Immature natural killer cell (primary cell): Measurements from ENCODE around the gene CATSPERZ. TPM values are rescaled to one million over a fixed set of nuclear protein-coding genes. Genes with fewer than 3 reads are reported as not detected.

Source experiments
- DNase-seq, 3 donors: peaks; one replicate each; pipeline ENCODE4 v3.0.0; 2022; ENCODE audit warnings: mixed read lengths in 1 of 3
- H3K27ac Mint-ChIP-seq, 6 donors: one replicate each; pipeline ENCODE4 v1.8.0; 2020; ENCODE audit warnings: mixed read lengths in 6 of 6, mild to moderate bottlenecking in 5 of 6, inconsistent platforms in 4 of 6, moderate library complexity in 3 of 6
- H3K27me3 Mint-ChIP-seq, 3 donors: one replicate each; pipeline ENCODE4 v1.8.0; 2020 to 2021; ENCODE audit warnings: low read depth in 3 of 3, mild to moderate bottlenecking in 3 of 3, mixed read lengths in 3 of 3, moderate library complexity in 3 of 3, inconsistent platforms in 1 of 3
- H3K36me3 Mint-ChIP-seq, 3 donors: one replicate each; pipeline ENCODE4 v1.8.0; 2020; ENCODE audit warnings: mixed read lengths in 3 of 3, inconsistent platforms in 2 of 3, mild to moderate bottlenecking in 2 of 3
- H3K4me1 Mint-ChIP-seq, 2 donors: one replicate each; pipeline ENCODE4 v1.8.0; 2020; ENCODE audit warnings: inconsistent platforms in 2 of 2, mild to moderate bottlenecking in 2 of 2, mixed read lengths in 2 of 2, moderate library complexity in 1 of 2
- H3K4me3 Mint-ChIP-seq, 5 donors: one replicate each; pipeline ENCODE4 v1.8.0; 2020; ENCODE audit warnings: mild to moderate bottlenecking in 5 of 5, mixed read lengths in 5 of 5, inconsistent platforms in 3 of 5, moderate library complexity in 3 of 5
- H3K9me3 Mint-ChIP-seq, 6 donors: one replicate each; pipeline ENCODE4 v1.8.0; 2020; ENCODE audit warnings: mild to moderate bottlenecking in 6 of 6, mixed read lengths in 6 of 6, inconsistent platforms in 4 of 6, moderate library complexity in 3 of 6
- polyA plus RNA-seq, 3 donors: library from polyadenylated mRNA; unstranded; fragments of 300-500 nt; fragmentation: Illumina TruSeq; gene quantifications; one replicate each; pipeline ENCODE4 v1.2.3, GENCODE V29; 2021

Gene CATSPERZ
- polyA plus RNA-seq, 3 donors from 2014 or later = not detected

DNA sequence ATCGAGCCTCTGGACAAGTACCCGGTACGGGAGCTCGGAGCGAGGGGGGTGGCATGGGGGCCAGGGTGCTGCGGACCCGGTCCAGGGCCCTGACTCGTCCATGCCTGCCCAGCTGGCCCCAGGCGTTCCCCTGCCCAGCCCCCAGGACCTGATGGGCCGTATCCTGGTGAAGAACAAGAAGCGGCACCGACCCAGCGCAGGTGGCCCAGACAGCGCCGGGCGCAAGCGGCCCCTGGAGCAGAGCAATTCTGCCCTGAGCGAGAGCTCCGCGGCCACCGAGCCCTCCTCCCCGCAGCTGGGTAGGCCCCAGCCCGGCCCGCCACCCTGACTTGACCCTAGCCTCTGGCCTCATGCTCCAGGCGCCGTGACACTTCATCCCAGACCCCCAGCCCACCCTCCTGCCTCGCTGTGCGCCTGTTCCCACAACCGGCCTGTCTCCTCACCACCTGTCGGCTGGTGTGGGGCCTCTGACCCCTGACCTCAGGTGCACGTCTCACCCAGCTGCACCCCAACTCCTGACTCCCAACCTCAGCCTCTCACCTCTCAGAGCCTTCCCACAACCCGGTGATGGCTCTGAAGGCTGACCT lies 41.1 kb upstream of the CATSPERZ start:
- Mint-ChIP-seq H3K9me3 (no peaks in the 10 kb centered on the region), H3K4me1 (peaks cover 0 to 4% of the 10 kb centered on the region in 2 donors), H3K27me3 (peaks cover 0 to 5% (median 4%) of the 10 kb centered on the region in 3 donors), H3K36me3 (peaks cover 0 to 9% (median 4%) of the 10 kb centered on the region in 3 donors), H3K27ac (no peak overlapping the region), H3K4me3 (no peak overlapping the region)
- no peak for DNase-seq

DNA sequence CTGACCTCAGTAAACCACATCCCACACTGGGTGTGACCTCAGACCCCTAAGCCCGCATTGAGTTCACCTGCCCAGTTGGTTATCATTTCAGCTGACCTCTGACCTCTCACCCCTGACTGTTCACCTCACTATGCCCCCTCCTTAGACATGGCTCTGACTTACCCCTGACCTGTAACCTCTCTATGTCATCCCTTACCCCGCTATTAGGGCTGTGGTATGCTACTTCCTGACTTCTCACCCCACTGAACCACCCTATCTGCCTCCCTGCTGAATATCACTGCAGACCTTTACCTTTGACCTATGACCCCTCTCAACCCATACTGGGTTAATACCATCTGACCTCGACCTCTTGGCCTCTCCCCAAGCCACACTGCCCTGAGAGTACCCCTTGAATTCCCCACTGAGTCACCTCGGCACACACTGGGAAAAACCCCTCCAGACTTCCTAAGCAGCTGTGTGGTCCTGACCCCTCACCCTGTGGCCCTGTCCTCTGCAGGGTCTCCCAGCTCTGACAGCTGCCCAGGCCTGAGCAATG lies 40.6 kb upstream of the CATSPERZ start:
- peaks cover 0 to 4% of the 10 kb centered on the region in 2 donors for H3K4me1 Mint-ChIP-seq
- no peak overlapping the region for H3K27ac Mint-ChIP-seq
- DNase-seq = no peak
- H3K4me3 Mint-ChIP-seq = no peak overlapping the region
- H3K27me3 Mint-ChIP-seq = peaks cover 0 to 5% (median 4%) of the 10 kb centered on the region in 3 donors
- H3K36me3 Mint-ChIP-seq = peaks cover 0 to 9% (median 4%) of the 10 kb centered on the region in 3 donors
- no peaks in the 10 kb centered on the region for H3K9me3 Mint-ChIP-seq

DNA sequence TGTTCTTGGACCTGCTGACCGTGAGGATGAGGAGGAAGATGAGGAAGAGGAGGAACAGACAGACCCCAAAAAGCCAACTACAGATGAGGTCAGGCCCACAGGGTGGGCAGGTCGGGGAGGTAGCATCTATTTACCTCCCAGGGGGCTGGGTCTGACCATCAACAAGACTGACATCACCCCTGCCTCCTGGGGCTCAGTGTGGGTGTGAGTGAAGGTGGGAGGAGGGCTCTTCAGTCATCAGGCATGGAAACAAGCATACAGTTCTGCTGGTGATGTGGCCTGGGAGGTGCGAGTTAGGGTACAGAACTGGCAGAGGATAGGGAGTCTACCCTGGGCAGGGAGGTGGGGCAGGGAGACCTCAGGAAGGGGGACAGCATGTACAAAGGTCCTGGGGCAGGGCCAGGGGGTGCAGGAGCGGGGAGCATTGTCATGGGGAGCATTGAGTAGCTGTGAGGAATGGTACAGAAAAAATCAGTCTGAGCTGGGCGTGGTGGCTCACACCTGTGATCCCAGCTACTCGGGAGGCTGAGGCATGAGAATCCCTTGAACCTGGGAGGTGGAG lies 39.9 kb upstream of the CATSPERZ start:
- no peaks in the 10 kb centered on the region for H3K9me3 Mint-ChIP-seq
- H3K36me3 Mint-ChIP-seq = peaks cover 0 to 9% (median 4%) of the 10 kb centered on the region in 3 donors
- peak overlapping the region in 2 of 6 donors; percentile 24 to 29 for H3K27ac Mint-ChIP-seq
- H3K4me1 Mint-ChIP-seq = peaks cover 0 to 4% of the 10 kb centered on the region in 2 donors
- H3K4me3 Mint-ChIP-seq = no peak overlapping the region
- DNase-seq = no peak
- peaks cover 0 to 5% (median 4%) of the 10 kb centered on the region in 3 donors for H3K27me3 Mint-ChIP-seq

DNA sequence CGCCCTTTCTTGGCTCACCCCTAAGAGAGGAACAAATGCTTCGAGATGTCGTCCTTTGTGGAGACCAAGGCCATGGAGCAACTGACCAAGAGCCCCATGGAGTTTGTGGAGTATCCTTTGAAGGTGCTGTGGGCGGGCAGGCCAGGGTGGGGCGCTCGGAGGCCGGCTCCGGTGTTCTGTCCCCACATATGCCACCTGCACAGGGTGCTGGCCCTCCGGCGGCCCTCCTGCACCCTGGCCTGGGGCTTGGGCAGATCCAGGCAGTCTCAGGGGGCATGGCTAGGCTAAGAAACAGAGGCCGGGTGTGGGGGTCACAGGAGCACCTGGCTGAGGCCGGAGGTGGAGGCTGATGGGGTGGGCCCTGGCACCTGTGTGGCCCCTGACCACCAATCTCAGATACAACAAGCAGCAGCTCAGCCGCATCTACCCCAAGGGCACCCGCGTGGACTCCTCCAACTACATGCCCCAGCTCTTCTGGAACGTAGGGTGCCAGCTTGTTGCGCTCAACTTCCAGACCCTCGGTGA lies 38.5 kb upstream of the CATSPERZ start:
- Mint-ChIP-seq H3K9me3 (no peaks in the 10 kb centered on the region), H3K4me3 (no peak overlapping the region), H3K4me1 (peaks cover 0 to 4% of the 10 kb centered on the region in 2 donors), H3K36me3 (peaks cover 0 to 9% (median 4%) of the 10 kb centered on the region in 3 donors), H3K27me3 (peaks cover 0 to 5% (median 5%) of the 10 kb centered on the region in 3 donors), H3K27ac (no peak overlapping the region)
- no peak for DNase-seq

DNA sequence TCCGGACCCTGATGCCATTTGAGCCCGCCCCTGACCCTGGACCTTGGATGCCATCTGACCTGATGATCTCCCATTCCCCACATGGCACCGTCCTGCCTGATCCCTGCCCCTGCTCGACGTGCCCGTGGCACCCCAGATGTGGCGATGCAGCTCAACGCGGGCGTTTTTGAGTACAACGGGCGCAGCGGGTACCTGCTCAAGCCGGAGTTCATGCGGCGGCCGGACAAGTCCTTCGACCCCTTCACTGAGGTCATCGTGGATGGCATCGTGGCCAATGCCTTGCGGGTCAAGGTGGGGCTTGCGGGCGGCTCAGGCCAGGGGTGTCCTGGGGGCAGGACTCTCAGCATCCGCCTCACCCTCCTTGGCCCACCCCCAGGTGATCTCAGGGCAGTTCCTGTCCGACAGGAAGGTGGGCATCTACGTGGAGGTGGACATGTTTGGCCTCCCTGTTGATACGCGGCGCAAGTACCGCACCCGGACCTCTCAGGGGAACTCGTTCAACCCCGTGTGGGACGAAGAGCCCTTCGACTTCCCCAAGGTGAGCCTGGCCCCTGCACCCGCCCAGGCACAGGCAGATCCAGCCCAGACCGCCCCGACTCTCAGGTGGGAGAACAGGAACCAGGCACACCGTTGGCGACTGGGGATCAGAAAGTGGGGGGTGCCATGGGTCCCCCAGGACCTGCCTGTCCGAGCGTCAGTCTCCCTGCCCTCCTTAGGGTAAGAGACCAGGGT lies 37.7 kb upstream of the CATSPERZ start:
- Mint-ChIP-seq H3K4me1 (peaks cover under 1 to 4% of the 10 kb centered on the region in 2 donors), H3K9me3 (no peaks in the 10 kb centered on the region), H3K4me3 (no peak overlapping the region), H3K36me3 (peaks cover 0 to 9% (median 4%) of the 10 kb centered on the region in 3 donors), H3K27ac (peak overlapping the region in 1 of 6 donors; percentile 55), H3K27me3 (peaks cover 0 to 5% (median 5%) of the 10 kb centered on the region in 3 donors)
- DNase-seq = no peak

DNA sequence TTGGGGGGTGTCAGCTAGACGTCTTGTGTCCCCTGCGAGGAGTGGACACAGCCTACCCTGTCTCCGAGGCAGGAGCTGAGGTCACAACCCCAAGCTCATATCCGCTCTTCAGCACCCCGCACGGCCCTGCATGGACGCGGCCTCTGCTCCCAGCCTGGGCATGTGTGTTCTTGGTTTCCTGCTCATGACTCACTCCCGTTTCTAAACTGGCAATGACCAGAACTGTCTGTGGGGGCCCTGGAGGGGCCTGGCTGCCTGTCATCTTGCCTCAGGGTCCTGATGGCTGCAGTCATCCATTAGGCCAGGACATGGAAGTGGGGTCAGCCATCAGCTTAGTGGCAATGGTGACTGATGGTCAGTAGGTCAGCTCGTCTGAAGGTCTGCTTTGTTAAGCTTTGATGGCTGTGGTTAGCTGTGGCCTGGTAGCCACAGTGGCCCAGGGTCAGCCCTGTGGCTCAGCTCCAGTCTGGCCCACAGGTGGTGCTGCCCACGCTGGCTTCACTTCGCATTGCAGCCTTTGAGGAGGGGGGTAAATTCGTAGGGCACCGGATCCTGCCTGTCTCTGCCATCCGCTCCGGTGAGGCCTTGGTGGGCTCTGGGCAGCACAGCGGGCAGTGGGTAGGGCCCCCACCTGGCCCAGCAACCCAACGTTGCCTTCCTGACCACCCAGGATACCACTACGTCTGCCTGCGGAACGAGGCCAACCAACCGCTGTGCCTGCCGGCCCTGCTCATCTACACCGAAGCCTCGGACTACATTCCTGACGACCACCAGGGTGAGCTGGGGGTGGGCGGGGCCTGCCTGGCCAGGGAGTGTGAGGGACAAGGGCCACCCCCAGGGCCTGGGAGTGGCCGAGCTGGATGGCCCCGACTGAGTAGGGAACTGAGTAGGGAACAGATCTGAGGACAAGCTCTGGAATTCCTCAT lies 36.9 kb upstream of the CATSPERZ start:
- peaks cover 9 to 12% of the 10 kb centered on the region in 2 donors for H3K4me1 Mint-ChIP-seq
- H3K27ac Mint-ChIP-seq = no peak overlapping the region
- H3K9me3 Mint-ChIP-seq = no peaks in the 10 kb centered on the region
- H3K36me3 Mint-ChIP-seq = peaks cover 0 to 9% (median 4%) of the 10 kb centered on the region in 3 donors
- H3K4me3 Mint-ChIP-seq = no peak overlapping the region
- H3K27me3 Mint-ChIP-seq = peaks cover 0 to 7% (median 5%) of the 10 kb centered on the region in 3 donors
- DNase-seq = no peak

DNA sequence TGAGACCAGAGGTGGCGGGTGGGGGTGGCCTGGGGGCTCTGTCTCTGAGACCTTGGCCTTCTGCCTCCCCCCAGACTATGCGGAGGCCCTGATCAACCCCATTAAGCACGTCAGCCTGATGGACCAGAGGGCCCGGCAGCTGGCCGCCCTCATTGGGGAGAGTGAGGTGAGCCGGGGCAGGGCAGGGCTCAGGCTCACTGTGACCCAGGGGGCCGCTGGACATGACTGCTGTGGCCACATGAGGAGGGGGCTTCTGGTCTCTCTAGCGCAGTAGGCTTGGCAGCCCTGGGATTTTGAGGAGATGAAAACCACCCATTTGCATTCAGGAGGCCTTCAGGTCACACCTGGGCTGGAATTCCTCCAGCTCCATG lies 36.2 kb upstream of the CATSPERZ start:
- H3K4me3 Mint-ChIP-seq = no peak overlapping the region
- peaks cover 0 to 9% (median 4%) of the 10 kb centered on the region in 3 donors for H3K36me3 Mint-ChIP-seq
- no peak overlapping the region for H3K27ac Mint-ChIP-seq
- no peak for DNase-seq
- no peaks in the 10 kb centered on the region for H3K9me3 Mint-ChIP-seq
- peaks cover 0 to 10% (median 5%) of the 10 kb centered on the region in 3 donors for H3K27me3 Mint-ChIP-seq
- peaks cover 16 to 18% of the 10 kb centered on the region in 2 donors for H3K4me1 Mint-ChIP-seq

DNA sequence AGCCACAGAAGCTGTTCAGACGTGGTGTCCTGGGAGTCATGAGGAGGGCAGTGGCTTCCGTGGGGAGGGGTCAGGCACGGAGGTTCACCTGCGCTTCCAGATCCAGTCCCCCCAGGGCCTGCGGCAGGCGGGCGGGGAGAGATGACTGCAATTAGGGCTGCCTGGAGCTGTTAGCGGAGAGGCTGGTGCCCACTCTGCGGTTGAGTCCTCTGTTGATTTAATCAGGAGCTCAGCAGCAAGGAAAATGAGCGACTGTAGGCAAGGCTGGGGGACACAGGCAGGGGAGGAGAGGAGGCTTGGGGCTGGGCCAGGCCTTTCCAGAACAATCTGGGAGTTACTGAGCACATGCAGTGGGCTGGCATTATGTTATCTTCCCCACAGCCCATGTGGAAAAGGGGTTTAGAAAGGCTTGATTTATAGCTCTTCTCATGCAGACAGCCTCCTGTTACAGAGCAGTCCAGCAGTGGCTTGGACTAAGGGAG lies 35.7 kb upstream of the CATSPERZ start:
- no peak for DNase-seq
- Mint-ChIP-seq H3K27me3 (peaks cover 0 to 10% (median 2%) of the 10 kb centered on the region in 3 donors), H3K36me3 (peaks cover 0 to 7% (median 3%) of the 10 kb centered on the region in 3 donors), H3K4me3 (no peak overlapping the region), H3K27ac (peak overlapping the region in 1 of 6 donors; percentile 7), H3K9me3 (no peaks in the 10 kb centered on the region), H3K4me1 (peaks cover 19% of the 10 kb centered on the region in 2 donors)

DNA sequence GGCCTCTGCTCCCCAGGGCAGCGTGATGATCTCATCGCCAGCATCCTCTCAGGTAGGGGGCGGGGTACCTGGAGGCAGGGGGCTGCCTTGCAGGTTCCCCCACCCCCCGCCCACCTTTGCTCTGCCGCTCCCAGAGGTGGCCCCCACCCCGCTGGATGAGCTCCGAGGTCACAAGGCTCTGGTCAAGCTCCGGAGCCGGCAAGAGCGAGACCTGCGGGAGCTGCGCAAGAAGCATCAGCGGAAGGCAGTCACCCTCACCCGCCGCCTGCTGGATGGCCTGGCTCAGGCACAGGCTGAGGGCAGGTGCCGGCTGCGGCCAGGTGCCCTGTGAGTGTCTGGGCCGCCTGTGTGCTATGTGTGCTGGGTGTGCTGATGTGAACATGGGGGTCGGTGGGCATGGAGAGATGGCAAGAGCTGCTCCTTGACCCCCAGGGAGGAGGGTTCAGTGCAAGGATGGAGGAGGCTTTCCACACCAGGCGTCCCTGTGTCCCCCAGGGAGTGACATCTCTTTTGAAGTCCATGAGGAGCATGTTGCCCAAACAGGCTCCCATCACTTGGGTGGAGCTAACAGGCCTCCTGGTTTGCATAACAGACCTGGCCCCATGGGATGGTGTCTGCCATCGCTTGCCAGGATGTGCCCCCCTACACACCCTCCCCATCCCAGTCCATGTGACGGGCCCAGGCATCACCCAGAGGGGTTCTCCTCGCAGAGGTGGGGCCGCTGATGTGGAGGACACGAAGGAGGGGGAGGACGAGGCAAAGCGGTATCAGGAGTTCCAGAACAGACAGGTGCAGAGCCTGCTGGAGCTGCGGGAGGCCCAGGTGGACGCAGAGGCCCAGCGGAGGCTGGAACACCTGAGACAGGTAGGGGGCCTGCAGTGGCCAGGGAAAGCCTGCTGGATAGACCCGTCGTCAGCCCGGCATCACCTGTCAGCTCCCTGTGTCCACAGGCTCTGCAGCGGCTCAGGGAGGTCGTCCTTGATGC lies 34.7 kb upstream of the CATSPERZ start:
- Mint-ChIP-seq H3K4me1 (peaks cover 23 to 25% of the 10 kb centered on the region in 2 donors), H3K36me3 (peaks cover 0 to 3% (median 0%) of the 10 kb centered on the region in 3 donors), H3K4me3 (no peak overlapping the region), H3K9me3 (no peaks in the 10 kb centered on the region), H3K27me3 (peaks cover 10 to 19% (median 10%) of the 10 kb centered on the region in 3 donors), H3K27ac (no peak overlapping the region)
- DNase-seq = no peak

DNA sequence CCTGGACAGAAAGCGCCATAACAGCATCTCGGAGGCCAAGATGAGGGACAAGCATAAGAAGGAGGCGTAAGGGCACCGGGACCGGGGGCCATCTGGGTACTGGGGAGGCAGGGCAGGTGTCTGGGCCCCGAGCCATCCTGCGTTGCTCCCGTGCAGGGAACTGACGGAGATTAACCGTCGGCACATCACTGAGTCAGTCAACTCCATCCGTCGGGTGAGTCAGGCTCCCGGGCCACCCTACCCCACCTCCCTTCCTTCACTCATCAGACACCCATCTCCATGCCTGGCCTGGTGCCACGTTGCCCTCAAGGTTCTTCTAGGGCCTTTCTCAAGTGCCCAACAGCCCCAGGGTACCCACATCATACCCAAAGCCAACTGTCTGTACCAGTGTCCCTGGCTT lies 33.8 kb upstream of the CATSPERZ start:
- Mint-ChIP-seq H3K36me3 (peaks cover 0 to 3% (median 0%) of the 10 kb centered on the region in 3 donors), H3K4me3 (peak overlapping the region in 1 of 5 donors; percentile 12), H3K27me3 (peaks cover 17 to 28% (median 19%) of the 10 kb centered on the region in 3 donors), H3K4me1 (peaks cover 26 to 29% of the 10 kb centered on the region in 2 donors), H3K9me3 (no peaks in the 10 kb centered on the region), H3K27ac (peak overlapping the region in 2 of 6 donors; percentile 13 to 73)
- DNase-seq = no peak

DNA sequence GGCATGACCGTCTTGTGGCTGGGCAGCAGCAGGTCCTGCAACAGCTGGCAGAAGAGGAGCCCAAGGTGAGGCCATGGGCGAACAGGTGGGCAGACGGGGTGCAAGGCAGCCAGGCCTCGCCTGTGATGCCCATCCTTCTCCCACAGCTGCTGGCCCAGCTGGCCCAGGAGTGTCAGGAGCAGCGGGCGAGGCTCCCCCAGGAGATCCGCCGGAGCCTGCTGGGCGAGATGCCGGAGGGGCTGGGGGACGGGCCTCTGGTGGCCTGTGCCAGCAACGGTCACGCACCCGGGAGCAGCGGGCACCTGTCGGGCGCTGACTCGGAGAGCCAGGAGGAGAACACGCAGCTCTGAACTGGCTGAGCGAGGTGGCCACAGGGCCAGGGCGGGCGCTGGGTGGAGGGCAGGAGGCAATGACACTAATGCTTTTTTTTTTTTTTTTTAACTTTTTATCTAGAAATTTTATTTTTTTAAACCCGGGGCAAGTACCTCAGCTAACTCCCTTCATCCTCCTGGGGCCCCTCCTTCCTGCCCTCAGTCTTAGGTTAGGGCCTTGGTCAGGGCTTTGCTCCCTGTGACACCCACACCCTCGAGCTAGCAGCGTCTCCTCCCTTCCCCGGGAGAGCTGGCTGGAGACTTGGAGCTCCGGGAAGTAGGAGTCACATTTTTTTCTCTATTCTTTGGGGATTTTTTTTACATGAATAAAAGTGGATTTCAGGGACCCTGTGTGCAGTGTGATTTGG lies 32.8 kb upstream of the CATSPERZ start:
- Mint-ChIP-seq H3K27ac (peak overlapping the region; percentile 91 to 100 (median 98)), H3K36me3 (peaks cover 0 to 3% (median 0%) of the 10 kb centered on the region in 3 donors), H3K9me3 (no peaks in the 10 kb centered on the region), H3K4me1 (peaks cover 33 to 35% of the 10 kb centered on the region in 2 donors), H3K4me3 (peak overlapping the region; percentile 29 to 96 (median 91)), H3K27me3 (peaks cover 18 to 32% (median 20%) of the 10 kb centered on the region in 3 donors)
- no peak for DNase-seq
